MM.1S (cell line): ENCODE measurements around the gene CREB3L4.
A peak's percentile ranks its signal among the peaks of the same experiment; 100 is the strongest.

ENCODE experiments used
- DNase-seq: peaks from one replicate; pipeline ENCODE4 v3.0.0-alpha.2; 2015
- H2AFZ ChIP-seq: fragments of 300-600 bp; sonication (generic); 2 replicates; pipeline ENCODE4 v1.6.0; 2016; ENCODE audit warnings: antibody characterized with exemption, low read length
- H3F3A ChIP-seq: fragments of 300-600 bp; sonication (generic); 2 replicates; pipeline ENCODE4 v1.6.1; 2016; ENCODE audit warnings: mild to moderate bottlenecking, antibody characterized with exemption, low read length, moderate library complexity, mixed read lengths; ENCODE audit not compliant: insufficient read depth
- H3K27ac ChIP-seq: fragments of 300-600 bp; sonication (generic); 2 replicates; pipeline ENCODE4 v1.5.1; 2016; ENCODE audit warnings: mild to moderate bottlenecking, low read length
- H3K27me3 ChIP-seq: fragments of 300-600 bp; sonication (generic); replicated peaks from 2 replicates; pipeline ENCODE4 v1.6.0; 2016; ENCODE audit warnings: low read length; ENCODE audit not compliant: insufficient read depth
- H3K36me3 ChIP-seq: fragments of 300-600 bp; sonication (generic); replicated peaks from 2 replicates; pipeline ENCODE4 v1.6.1; 2016; ENCODE audit warnings: mild to moderate bottlenecking, low read length, mixed read lengths; ENCODE audit not compliant: insufficient read depth
- H3K4me1 ChIP-seq: fragments of 300-600 bp; sonication (generic); 2 replicates; pipeline ENCODE4 v1.6.1; 2016; ENCODE audit warnings: low read length, mixed read lengths
- H3K4me2 ChIP-seq: fragments of 300-600 bp; sonication (generic); 2 replicates; pipeline ENCODE4 v1.6.0; 2016; ENCODE audit warnings: low read depth, low read length
- H3K4me3 ChIP-seq: fragments of 300-600 bp; sonication (generic); 2 replicates; pipeline ENCODE4 v1.5.1; 2016; ENCODE audit warnings: low read length, mixed read lengths
- H3K79me2 ChIP-seq: fragments of 300-600 bp; sonication (generic); 2 replicates; pipeline ENCODE4 v1.6.1; 2016; ENCODE audit warnings: mixed run types, low read length, mixed read lengths
- H3K9ac ChIP-seq: fragments of 300-600 bp; sonication (generic); 2 replicates; pipeline ENCODE4 v1.6.1; 2016; ENCODE audit warnings: low read length, mixed read lengths
- H3K9me2 ChIP-seq: fragments of 300-600 bp; sonication (generic); replicated peaks from 2 replicates; pipeline ENCODE4 v1.6.1; 2016; ENCODE audit warnings: mild to moderate bottlenecking, low read length, mixed read lengths; ENCODE audit not compliant: insufficient read depth
- H3K9me3 ChIP-seq: fragments of 300-600 bp; sonication (generic); replicated peaks from 2 replicates; pipeline ENCODE4 v1.6.1; 2016; ENCODE audit warnings: mild to moderate bottlenecking, low read length, mixed read lengths; ENCODE audit not compliant: insufficient read depth
- H4K20me1 ChIP-seq: fragments of 300-600 bp; sonication (generic); 2 replicates; pipeline ENCODE4 v1.6.1; 2016; ENCODE audit warnings: mild to moderate bottlenecking, low read length, moderate library complexity, mixed read lengths; ENCODE audit not compliant: insufficient read depth
- CTCF ChIP-seq: fragments of 300-600 bp; sonication (generic); IDR thresholded peaks from 2 replicates; pipeline ENCODE4 v1.5.1; 2016; ENCODE audit warnings: antibody characterized with exemption, low read length, mixed read lengths
- EZH2 ChIP-seq: fragments of 300-600 bp; sonication (generic); optimal IDR thresholded peaks from 2 replicates; pipeline ENCODE3; 2017; ENCODE audit warnings: low read depth, mild to moderate bottlenecking, antibody characterized with exemption, low read length, mixed read lengths
- EZH2phosphoT487 ChIP-seq: fragments of 300-600 bp; sonication (generic); IDR thresholded peaks from 2 replicates; pipeline ENCODE4 v1.6.1; 2018; ENCODE audit warnings: antibody characterized with exemption, low read length

The CREB3L4 gene

GRCh38 chr1:153960206-153960605 is 7.5 kb upstream of the CREB3L4 start:
- no peak overlapping the region for H2AFZ ChIP-seq
- no peak for TF ChIP-seq EZH2
- TF ChIP-seq EZH2phosphoT487: no peak
- no peak for TF ChIP-seq CTCF
- H3K4me1 ChIP-seq: peaks cover 34% of the 10 kb centered on the region
- H3K36me3 ChIP-seq: no peaks in the 10 kb centered on the region
- no peaks in the 10 kb centered on the region for H4K20me1 ChIP-seq
- no peak overlapping the region for H3K4me2 ChIP-seq
- no peak overlapping the region for H3K27ac ChIP-seq
- H3K9ac ChIP-seq: no peak overlapping the region
- H3K4me3 ChIP-seq: no peak overlapping the region
- H3K9me3 ChIP-seq: no peaks in the 10 kb centered on the region
- H3K79me2 ChIP-seq: peaks cover 52% of the 10 kb centered on the region
- H3K27me3 ChIP-seq: no peaks in the 10 kb centered on the region
- H3F3A ChIP-seq: peaks cover 10% of the 10 kb centered on the region; the same call in 1 of the 2 replicates
- H3K9me2 ChIP-seq: no peaks in the 10 kb centered on the region
- no peak for DNase-seq

- Histone ChIP-seq H3K79me2 (peaks cover 48% of the 10 kb centered on the region), H3K4me1 (peaks cover 34% of the 10 kb centered on the region), H3F3A (peaks cover 16% of the 10 kb centered on the region), H2AFZ (no peak overlapping the region), H3K36me3 (no peaks in the 10 kb centered on the region), H3K9me3 (no peaks in the 10 kb centered on the region), H3K27me3 (no peaks in the 10 kb centered on the region), H3K9me2 (no peaks in the 10 kb centered on the region), H3K4me3 (no peak overlapping the region), H3K9ac (no peak overlapping the region), H3K4me2 (0 out of 2 replicates have a peak overlapping the region, but pooled peaks have one; percentile 92), H4K20me1 (no peaks in the 10 kb centered on the region), H3K27ac (no peak overlapping the region)
- DNase-seq: no peak
- TF ChIP-seq CTCF (no peak), EZH2 (no peak), EZH2phosphoT487 (no peak)
Measured at GRCh38 chr1:153961421-153961820, 6.3 kb upstream of the CREB3L4 start.

- Histone ChIP-seq H3K4me2 (peak overlapping the region; percentile 92), H2AFZ (peak overlapping the region; percentile 77), H3K27me3 (no peaks in the 10 kb centered on the region), H3K9ac (peak overlapping the region; percentile 66), H3K4me1 (peaks cover 26% of the 10 kb centered on the region), H4K20me1 (no peaks in the 10 kb centered on the region), H3K27ac (no peak overlapping the region), H3K9me2 (no peaks in the 10 kb centered on the region), H3K36me3 (no peaks in the 10 kb centered on the region), H3K9me3 (no peaks in the 10 kb centered on the region), H3K79me2 (peaks cover 43% of the 10 kb centered on the region), H3F3A (peaks cover 25% of the 10 kb centered on the region), H3K4me3 (peak overlapping the region; percentile 74)
- TF ChIP-seq CTCF: no peak
- DNase-seq: no peak
Measured at GRCh38 chr1:153962088-153963029, 5.3 kb upstream of the CREB3L4 start.
